MM.1S (cell line): ENCODE measurements around the gene TGFBR2.

Source experiments
- DNase-seq: peaks from one replicate; pipeline ENCODE4 v3.0.0-alpha.2; 2015
- H2AFZ ChIP-seq: fragments of 300-600 bp; sonication (generic); 2 replicates; pipeline ENCODE4 v1.6.0; 2016; ENCODE audit warnings: antibody characterized with exemption, low read length
- H3F3A ChIP-seq: fragments of 300-600 bp; sonication (generic); 2 replicates; pipeline ENCODE4 v1.6.1; 2016; ENCODE audit warnings: mild to moderate bottlenecking, antibody characterized with exemption, low read length, moderate library complexity, mixed read lengths; ENCODE audit not compliant: insufficient read depth
- H3K27ac ChIP-seq: fragments of 300-600 bp; sonication (generic); 2 replicates; pipeline ENCODE4 v1.5.1; 2016; ENCODE audit warnings: mild to moderate bottlenecking, low read length
- H3K27me3 ChIP-seq: fragments of 300-600 bp; sonication (generic); replicated peaks from 2 replicates; pipeline ENCODE4 v1.6.0; 2016; ENCODE audit warnings: low read length; ENCODE audit not compliant: insufficient read depth
- H3K36me3 ChIP-seq: fragments of 300-600 bp; sonication (generic); replicated peaks from 2 replicates; pipeline ENCODE4 v1.6.1; 2016; ENCODE audit warnings: mild to moderate bottlenecking, low read length, mixed read lengths; ENCODE audit not compliant: insufficient read depth
- H3K4me1 ChIP-seq: fragments of 300-600 bp; sonication (generic); 2 replicates; pipeline ENCODE4 v1.6.1; 2016; ENCODE audit warnings: low read length, mixed read lengths
- H3K4me2 ChIP-seq: fragments of 300-600 bp; sonication (generic); 2 replicates; pipeline ENCODE4 v1.6.0; 2016; ENCODE audit warnings: low read depth, low read length
- H3K4me3 ChIP-seq: fragments of 300-600 bp; sonication (generic); 2 replicates; pipeline ENCODE4 v1.5.1; 2016; ENCODE audit warnings: low read length, mixed read lengths
- H3K79me2 ChIP-seq: fragments of 300-600 bp; sonication (generic); 2 replicates; pipeline ENCODE4 v1.6.1; 2016; ENCODE audit warnings: mixed run types, low read length, mixed read lengths
- H3K9ac ChIP-seq: fragments of 300-600 bp; sonication (generic); 2 replicates; pipeline ENCODE4 v1.6.1; 2016; ENCODE audit warnings: low read length, mixed read lengths
- H3K9me2 ChIP-seq: fragments of 300-600 bp; sonication (generic); replicated peaks from 2 replicates; pipeline ENCODE4 v1.6.1; 2016; ENCODE audit warnings: mild to moderate bottlenecking, low read length, mixed read lengths; ENCODE audit not compliant: insufficient read depth
- H3K9me3 ChIP-seq: fragments of 300-600 bp; sonication (generic); replicated peaks from 2 replicates; pipeline ENCODE4 v1.6.1; 2016; ENCODE audit warnings: mild to moderate bottlenecking, low read length, mixed read lengths; ENCODE audit not compliant: insufficient read depth
- H4K20me1 ChIP-seq: fragments of 300-600 bp; sonication (generic); 2 replicates; pipeline ENCODE4 v1.6.1; 2016; ENCODE audit warnings: mild to moderate bottlenecking, low read length, moderate library complexity, mixed read lengths; ENCODE audit not compliant: insufficient read depth
- CTCF ChIP-seq: fragments of 300-600 bp; sonication (generic); IDR thresholded peaks from 2 replicates; pipeline ENCODE4 v1.5.1; 2016; ENCODE audit warnings: antibody characterized with exemption, low read length, mixed read lengths
- EZH2 ChIP-seq: fragments of 300-600 bp; sonication (generic); optimal IDR thresholded peaks from 2 replicates; pipeline ENCODE3; 2017; ENCODE audit warnings: low read depth, mild to moderate bottlenecking, antibody characterized with exemption, low read length, mixed read lengths
- EZH2phosphoT487 ChIP-seq: fragments of 300-600 bp; sonication (generic); IDR thresholded peaks from 2 replicates; pipeline ENCODE4 v1.6.1; 2018; ENCODE audit warnings: antibody characterized with exemption, low read length

TGFBR2 gene

GRCh38 chr3:30600572-30600971, 5.8 kb upstream of the TGFBR2 start:
- no peaks in the 10 kb centered on the region for H3K9me3 ChIP-seq
- no peak overlapping the region for H3K9ac ChIP-seq
- no peak overlapping the region for H3K4me3 ChIP-seq
- H4K20me1 ChIP-seq, result no peaks in the 10 kb centered on the region
- no peak for DNase-seq
- TF ChIP-seq EZH2phosphoT487 (no peak), EZH2 (no peak), CTCF (no peak)
- H3K27me3 ChIP-seq, result no peaks in the 10 kb centered on the region
- no peak overlapping the region for H2AFZ ChIP-seq
- no peaks in the 10 kb centered on the region for H3K9me2 ChIP-seq
- H3K36me3 ChIP-seq, result no peaks in the 10 kb centered on the region
- no peak overlapping the region for H3K4me2 ChIP-seq
- H3K79me2 ChIP-seq, result no peaks in the 10 kb centered on the region
- peaks cover 35% of the 10 kb centered on the region for H3K4me1 ChIP-seq
- peaks cover 1% of the 10 kb centered on the region; the same call in 1 of the 2 replicates for H3F3A ChIP-seq
- H3K27ac ChIP-seq, result no peak overlapping the region

- no peaks in the 10 kb centered on the region for H3K9me3 ChIP-seq
- peak; percentile 32 for DNase-seq
- TF ChIP-seq EZH2 (no peak), CTCF (no peak), EZH2phosphoT487 (no peak)
- no peaks in the 10 kb centered on the region for H3K9me2 ChIP-seq
- H3K4me3 ChIP-seq, result no peak overlapping the region
- no peaks in the 10 kb centered on the region for H3K27me3 ChIP-seq
- H3K4me2 ChIP-seq, result peak overlapping the region; percentile 7; the same call in 1 of the 2 replicates
- no peaks in the 10 kb centered on the region for H3K36me3 ChIP-seq
- H3K79me2 ChIP-seq, result peaks cover 8% of the 10 kb centered on the region
- peaks cover 8% of the 10 kb centered on the region for H3F3A ChIP-seq
- H4K20me1 ChIP-seq, result no peaks in the 10 kb centered on the region
- H3K27ac ChIP-seq, result no peak overlapping the region
- H2AFZ ChIP-seq, result no peak overlapping the region
- no peak overlapping the region for H3K9ac ChIP-seq
- H3K4me1 ChIP-seq, result peaks cover 39% of the 10 kb centered on the region
Measured at GRCh38 chr3:30602946-30603345, 3.5 kb upstream of the TGFBR2 start.

GRCh38 chr3:30604093-30604492, 2.3 kb upstream of the TGFBR2 start:
- Histone ChIP-seq H3K4me3 (no peak overlapping the region), H3K36me3 (no peaks in the 10 kb centered on the region), H2AFZ (no peak overlapping the region), H4K20me1 (no peaks in the 10 kb centered on the region), H3K27me3 (no peaks in the 10 kb centered on the region), H3K9me3 (no peaks in the 10 kb centered on the region), H3K4me2 (peak overlapping the region; percentile 42), H3F3A (peaks cover 8% of the 10 kb centered on the region), H3K9me2 (no peaks in the 10 kb centered on the region), H3K27ac (no peak overlapping the region), H3K9ac (no peak overlapping the region), H3K79me2 (peaks cover 19% of the 10 kb centered on the region), H3K4me1 (peaks cover 38% of the 10 kb centered on the region)
- no peak for TF ChIP-seq EZH2phosphoT487
- no peak for TF ChIP-seq EZH2
- TF ChIP-seq CTCF, result no peak
- no peak for DNase-seq
